Hematopoietic multipotent progenitor cell (in vitro differentiated cells): Measurements from ENCODE around the gene RARRES1. TPM values are rescaled to one million over a fixed set of nuclear protein-coding genes. Genes with fewer than 3 reads are reported as not detected.

Experiments used
- DNase-seq, 3 donors: peaks; one replicate each; pipeline ENCODE4 v3.0.0-alpha.2; 2011 to 2015; ENCODE audit warnings: low read depth in 2 of 3, low spot score in 2 of 3
- total RNA-seq: library from RNA; depleted of rRNA; stranded (reverse); fragments of >200 nt; gene quantifications from one replicate; pipeline ENCODE4 v1.2.3, GENCODE V29; 2012

The RARRES1 gene
- total RNA-seq, 1 donor: 0.81 TPM

GRCh38 chr3:158737410-158737809 is 5.2 kb upstream of the RARRES1 start:
- DNase-seq: no peak

GRCh38 chr3:158735296-158736033 is 3.2 kb upstream of the RARRES1 start:
- DNase-seq: no peak

- no peak for DNase-seq
These were observed 1.4 kb upstream of the RARRES1 start for GRCh38 chr3:158733656-158734055.

GRCh38 chr3:158732856-158733200 is 571 bp upstream of the RARRES1 start:
- DNase-seq: no peak

GRCh38 chr3:158731486-158731885 is 771 bp downstream of the RARRES1 start:
- DNase-seq: no peak

GRCh38 chr3:158728851-158729250 is 3.4 kb downstream of the RARRES1 start:
- DNase-seq: no peak

- no peak for DNase-seq
These were observed 4.2 kb downstream of the RARRES1 start for GRCh38 chr3:158728061-158728377.

GRCh38 chr3:158727206-158728060 is 4.8 kb downstream of the RARRES1 start:
- peak; percentile 35 to 85 (median 68) for DNase-seq

GRCh38 chr3:158725348-158726011 is 6.8 kb downstream of the RARRES1 start:
- peak in 1 of 3 donors; percentile 27 for DNase-seq

- DNase-seq: no peak
These were observed 8.3 kb downstream of the RARRES1 start for GRCh38 chr3:158723991-158724390.

- no peak for DNase-seq
These were observed 10.1 kb downstream of the RARRES1 start for GRCh38 chr3:158722108-158722507.

GRCh38 chr3:158718490-158719170 is 13.6 kb downstream of the RARRES1 start:
- no peak for DNase-seq

GRCh38 chr3:158717576-158717975 is 14.7 kb downstream of the RARRES1 start:
- no peak for DNase-seq

- DNase-seq: peak in 2 of 3 donors; percentile 43 to 81
These were observed 19.2 kb downstream of the RARRES1 start for GRCh38 chr3:158713094-158713499.

- no peak for DNase-seq
These were observed 19.8 kb downstream of the RARRES1 start for GRCh38 chr3:158712443-158712842.

GRCh38 chr3:158711886-158712285 is 20.4 kb downstream of the RARRES1 start:
- DNase-seq: no peak

GRCh38 chr3:158710601-158711000 is 21.7 kb downstream of the RARRES1 start:
- DNase-seq: no peak

- DNase-seq: peak in 1 of 3 donors; percentile 60
These were observed 22.6 kb downstream of the RARRES1 start for GRCh38 chr3:158709666-158710083.

GRCh38 chr3:158703566-158703965 is 28.7 kb downstream of the RARRES1 start:
- no peak for DNase-seq

GRCh38 chr3:158702815-158703481 is 29.3 kb downstream of the RARRES1 start:
- no peak for DNase-seq
